HG02973 (cell line): ENCODE data around the gene PTPN9.
"Not testable (repeated sequence)": the region's sequence is repeated elsewhere in the genome, so short reads cannot be mapped to it uniquely, and the experiment has no call there.

Experiments
- ATAC-seq: cut with Tn5 transposase; IDR thresholded peaks from one replicate; pipeline ENCODE4 v1.9.1; 2021; ENCODE audit warnings: moderate library complexity; ENCODE audit not compliant: unreplicated experiment

The PTPN9 gene

DNA sequence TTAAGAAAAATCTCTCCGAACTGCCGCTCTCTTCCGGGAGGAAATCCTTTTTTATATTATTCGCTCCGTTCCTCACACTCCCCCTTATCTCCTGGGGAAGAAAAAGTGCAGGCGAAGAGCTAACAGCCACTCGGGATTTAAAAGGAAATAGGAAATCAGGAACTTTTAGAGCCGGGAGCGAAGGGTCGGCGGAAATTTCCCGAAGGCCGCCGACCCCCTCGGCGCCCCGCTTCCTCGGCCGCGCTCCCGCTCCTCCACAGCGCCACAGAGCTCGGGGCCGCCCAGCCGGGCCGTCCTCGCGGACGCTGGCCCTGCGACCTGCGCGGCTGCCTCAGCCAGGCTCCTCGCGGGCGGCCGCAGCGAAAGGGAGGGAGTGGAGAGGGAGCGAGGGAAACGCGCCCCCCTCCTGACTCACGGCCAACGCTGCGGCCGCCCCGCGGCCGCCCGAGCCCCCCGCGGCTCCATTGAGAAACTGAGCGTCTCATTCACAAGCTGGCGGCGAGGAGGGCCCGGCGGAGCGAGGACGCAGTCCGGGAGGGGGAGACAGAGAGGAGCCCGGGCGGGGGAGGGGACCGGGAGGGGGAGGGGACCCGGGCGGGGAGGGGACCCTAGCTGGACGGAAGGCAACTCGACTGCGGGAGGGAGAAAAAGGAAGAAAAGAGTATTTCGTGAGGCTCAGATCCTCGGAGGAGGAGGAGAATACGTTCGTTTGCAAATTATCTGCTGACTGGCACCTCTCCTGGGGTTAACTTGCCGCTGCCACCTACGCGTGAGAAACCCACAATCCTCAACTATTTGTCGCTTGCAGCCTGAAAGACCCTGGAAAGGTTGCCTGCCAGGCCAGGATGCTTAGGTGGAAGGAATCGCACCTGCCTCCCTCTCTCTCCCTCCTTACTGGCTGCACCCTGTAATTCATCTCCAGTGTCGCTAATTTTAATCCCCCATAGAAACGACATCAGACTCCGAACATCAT, at the start of gene PTPN9:
TSS of gene PTPN9 (minus strand) at position 368 of the 973 bp plus-strand sequence. CDS start 539 bp downstream, outside the sequence.
- peak; percentile 62 for ATAC-seq

DNA sequence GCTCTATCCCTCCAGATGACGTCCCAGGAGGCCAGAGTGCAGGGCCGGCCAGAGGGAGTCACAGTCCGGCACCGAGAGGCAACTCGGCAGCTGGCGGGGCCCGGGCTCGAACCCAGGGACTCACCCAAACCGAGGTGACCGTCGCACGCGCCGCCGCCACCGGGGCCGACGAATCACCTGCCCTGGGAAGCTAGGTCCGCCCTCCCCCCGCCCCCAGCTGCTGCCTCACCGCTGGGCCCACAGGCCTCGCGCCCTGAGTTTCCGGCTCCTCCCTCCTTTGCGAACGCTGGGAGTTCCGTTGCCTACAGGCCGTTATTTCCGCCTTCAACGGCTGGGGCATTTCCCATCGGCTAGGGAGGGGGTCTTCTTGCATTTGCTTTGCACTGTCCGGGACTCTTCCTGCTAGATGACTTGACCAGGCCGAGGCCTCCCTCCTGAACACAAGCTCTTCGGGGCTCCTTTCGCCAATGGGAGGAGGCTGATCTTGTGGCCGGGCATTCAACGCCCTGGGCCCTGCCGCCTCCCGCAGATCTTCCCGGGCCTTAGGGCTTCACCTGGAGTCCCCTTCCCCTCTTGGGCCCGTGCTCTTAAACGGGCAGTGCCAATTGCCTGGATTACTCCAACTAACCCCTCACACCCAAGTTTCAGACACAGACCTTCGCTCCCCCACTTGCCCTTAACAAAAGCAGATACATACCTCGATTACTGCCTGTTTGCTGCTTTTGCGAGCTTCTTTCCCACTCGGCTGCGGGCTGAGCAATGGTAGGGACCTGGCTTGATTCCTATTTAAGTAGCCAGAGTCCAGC, 46.6 kb upstream of the PTPN9 start, which contains the start of gene SNUPN:
TSS of gene SNUPN (minus strand) at position 184 of the 806 bp plus-strand sequence. CDS start 4,674 bp downstream, outside the sequence.
- ATAC-seq = peak; percentile 67

DNA sequence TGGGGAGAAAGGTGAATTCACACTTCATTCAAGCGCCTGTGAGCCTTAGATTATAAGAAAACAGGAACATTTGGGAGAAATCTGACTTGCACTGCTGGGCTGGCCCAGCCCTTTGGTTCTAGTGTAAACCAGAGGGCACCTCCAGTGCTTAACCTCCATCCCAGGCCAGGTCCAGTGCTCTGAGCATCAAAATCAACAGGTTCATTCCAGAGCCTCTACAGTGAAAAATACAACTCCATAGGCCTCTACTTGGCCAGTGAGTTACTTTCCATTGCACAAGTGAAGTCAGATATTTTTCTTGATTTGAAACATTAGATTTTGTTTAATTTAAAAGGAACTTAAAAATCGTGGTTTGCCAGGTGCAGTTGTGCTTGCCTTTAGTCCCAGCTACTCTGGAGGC, 43.4 kb upstream of the PTPN9 start:
- no peak for ATAC-seq

DNA sequence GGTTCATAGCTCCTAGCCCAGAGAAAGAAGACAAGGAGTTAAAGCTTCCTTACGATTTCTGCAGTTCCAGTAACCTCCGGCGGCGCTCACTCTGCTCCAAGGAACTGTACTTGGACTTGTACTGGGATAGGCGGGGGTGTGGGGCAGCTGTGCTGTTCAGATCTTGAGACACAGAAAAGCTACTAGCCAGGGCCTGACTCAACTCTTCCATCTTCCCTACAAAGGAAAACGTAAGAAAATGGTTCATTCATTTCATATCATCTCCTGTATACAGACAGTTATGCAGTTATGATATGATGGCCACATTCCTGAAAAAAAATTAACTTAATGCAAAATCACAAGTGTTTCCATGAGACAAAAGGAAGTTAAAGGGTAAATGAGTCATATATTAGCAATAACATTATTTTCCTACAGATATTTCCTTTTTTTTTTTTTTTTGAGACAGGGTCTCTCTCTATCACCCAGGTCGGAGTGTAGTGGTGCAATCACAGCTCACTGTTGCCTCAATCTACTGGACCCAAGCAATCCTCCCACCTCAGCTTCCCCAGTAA, 41.8 kb upstream of the PTPN9 start:
- no peak for ATAC-seq

DNA sequence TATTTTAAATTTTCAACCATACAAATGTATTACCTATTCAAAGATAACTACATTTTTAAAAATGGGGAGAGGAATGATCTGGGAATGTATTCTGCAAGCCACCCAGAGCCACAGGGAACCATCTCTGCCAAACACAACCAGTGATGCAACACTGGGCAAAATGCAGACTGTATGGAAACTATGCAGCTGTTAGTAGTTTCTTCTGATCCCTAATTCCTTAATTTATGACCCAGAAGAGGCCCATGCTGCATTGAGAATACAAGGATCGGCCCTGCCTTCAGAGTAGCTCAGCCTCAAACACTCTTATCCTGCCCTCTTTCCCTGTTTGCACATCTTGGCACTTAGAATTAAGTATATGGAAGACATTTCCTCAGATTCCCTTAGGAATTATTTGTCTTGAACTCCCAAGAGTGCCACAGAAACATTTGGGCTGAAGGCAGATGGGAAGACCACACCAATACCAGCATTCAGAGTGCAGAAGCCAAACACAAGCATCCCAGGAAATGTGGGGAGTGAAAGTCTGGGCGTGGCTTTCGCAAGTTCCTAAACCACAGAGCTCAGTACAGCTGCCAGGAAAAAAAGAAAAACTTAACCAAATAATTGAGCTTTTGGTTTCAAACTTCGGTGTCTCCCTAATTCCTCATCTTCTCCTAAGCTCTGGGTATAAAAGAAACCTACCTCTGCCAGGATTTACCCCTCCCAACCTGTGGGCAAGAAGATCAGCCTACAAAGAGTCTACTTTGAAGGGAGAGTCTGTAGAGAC, 41.1 kb upstream of the PTPN9 start:
- no peak for ATAC-seq

DNA sequence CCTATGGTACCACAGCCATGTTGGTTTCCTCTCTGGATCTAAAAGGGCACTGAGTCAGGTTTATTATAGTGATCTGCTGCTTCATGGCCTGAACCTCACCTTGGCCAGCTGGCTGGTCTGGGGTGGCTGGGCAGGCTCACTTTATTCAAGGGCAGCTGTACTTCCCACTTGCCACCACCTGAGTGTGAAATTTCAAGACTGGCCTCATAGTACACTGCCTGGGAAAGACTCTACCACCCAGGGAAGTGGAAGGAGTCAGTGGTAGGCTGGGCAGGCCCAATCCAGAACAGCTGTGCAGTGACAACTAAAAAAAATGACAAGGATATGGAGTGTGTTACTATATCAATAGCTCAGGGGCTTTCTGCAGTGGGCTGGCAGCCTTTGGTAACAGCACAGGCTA, 37.7 kb upstream of the PTPN9 start:
- ATAC-seq = no peak

DNA sequence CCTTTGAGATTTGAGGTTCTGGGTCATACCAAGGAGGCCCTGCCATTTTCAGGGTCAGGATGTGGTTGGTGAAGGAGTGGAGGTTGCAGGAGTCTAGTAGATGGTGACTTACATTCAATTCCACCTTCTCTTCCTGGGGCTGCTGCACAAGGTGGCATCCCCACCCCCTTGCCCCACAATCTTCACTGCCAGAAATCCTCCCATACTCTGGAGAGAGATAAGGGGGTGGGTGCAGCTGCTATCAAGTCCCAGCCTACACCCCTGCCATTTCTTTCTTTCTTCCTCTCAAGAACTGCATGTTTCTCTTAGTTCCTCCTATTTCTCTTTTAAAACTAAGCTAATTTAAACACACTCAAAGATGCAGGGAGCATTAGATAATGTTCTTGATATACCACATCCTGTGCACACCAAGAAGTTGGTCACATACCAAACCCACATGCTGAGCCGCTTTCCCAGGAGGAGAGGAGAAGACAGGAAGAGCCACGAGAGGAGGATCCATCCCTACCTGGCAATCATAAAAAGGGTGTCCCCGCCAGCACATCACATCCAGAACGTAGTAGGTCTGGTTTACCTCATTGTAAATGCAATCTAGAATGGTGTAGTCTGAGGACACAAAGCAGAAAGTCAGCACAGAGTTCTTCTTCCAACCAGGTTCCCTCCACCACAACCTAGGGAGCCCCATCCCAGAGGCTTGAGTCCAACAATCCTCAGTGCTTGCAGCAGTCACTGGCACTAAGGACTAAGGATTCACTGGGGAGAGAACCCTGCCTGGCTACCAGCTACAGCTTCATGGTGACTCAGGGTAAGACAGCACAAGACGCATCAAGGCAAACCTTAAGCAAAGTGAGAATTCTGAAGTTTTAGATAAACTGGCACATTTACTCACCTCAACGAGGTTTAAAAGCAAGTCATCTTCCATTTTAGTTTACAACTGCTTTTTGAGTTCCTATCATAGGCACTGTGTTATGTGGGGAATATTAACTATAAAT, 27.9 kb upstream of the PTPN9 start:
- ATAC-seq = no peak

DNA sequence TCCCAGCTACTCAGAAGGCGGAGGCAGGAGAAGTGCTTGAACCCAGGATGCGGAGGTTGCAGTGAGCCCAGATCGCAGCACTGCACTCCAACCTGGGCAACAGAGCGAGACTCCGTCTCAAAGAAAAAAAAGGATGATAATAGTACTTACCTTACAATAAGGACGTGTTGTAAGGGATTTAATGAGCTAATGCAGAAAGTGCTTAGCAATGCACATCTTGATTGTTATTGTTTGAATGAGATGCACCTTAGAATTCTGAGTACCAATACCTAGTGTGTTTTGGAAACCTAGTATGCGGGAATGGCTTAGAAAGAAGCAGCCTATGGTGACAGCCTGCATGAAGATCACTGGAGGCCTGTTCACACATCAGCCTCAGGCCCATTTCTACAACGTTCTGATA, 26.9 kb upstream of the PTPN9 start:
- ATAC-seq = no peak

DNA sequence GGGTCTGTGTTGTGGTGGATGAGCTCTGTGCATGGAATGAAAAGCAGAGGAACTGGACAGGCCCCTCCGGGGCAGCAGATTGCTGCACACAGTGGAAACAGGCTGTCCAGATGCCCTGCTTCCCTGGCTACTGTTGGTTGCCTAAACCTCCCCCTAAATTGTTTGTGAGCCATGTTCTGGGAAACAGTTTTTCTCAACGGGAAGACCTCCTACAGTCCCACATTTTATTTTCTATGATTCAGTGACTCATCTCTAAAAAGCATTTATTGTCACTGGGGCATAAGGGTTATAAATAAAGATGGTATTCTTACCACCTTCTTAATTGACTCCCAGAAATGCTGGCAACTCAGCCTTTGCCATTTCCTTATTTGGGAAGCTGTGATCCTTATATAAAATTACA, 20.3 kb upstream of the PTPN9 start:
- no peak for ATAC-seq

DNA sequence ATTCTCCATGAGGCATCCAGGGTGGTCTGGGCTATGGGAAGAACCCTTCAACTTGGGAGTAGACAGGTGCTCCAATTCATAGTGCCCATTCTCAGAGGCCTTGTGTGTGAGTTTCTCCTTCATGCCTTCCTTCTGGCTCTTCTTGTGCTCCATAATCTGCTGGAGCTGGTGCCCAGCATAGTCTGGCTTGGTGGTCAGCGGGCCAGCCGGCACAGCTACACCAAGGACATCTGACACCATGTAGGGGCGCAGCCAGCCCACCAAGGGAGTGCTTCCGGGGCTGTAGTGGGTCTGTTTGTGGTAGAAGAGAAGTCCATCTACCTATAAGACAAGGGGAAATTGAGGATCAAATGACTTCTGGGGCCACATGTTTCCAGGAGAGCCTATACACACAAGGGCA, 19.2 kb upstream of the PTPN9 start:
- ATAC-seq = no peak

DNA sequence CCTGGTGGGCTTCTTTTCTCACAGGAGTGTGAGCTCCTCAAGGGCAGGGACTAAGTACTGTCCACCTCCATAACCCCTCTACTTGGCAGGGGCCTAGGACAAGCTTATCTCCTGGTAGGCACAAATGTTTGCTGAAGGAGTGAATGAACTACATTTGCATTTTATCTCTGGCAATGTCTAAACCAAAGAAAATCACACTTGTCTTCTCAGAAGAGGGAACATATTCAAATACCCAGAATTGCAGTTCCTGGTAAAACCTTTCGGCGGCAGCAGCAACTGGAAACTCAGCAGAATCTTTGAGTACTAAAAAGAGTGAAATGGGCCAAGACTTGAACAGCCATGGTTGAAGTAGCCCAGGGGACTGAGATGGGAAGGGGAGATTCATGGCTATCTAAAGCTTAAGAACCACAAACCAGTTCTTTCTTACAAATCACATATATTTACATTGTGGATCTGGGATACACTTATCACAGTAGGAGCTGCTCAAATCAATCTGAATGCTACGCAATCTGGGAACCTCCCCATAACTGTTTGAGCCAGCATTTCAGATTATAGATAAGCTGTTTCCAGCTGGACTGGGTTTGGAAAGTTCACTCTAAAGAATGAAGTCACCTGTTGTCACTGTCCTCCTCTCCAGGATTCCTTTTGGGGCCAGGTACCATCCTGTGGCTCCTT, 18.7 kb upstream of the PTPN9 start:
- no peak for ATAC-seq

DNA sequence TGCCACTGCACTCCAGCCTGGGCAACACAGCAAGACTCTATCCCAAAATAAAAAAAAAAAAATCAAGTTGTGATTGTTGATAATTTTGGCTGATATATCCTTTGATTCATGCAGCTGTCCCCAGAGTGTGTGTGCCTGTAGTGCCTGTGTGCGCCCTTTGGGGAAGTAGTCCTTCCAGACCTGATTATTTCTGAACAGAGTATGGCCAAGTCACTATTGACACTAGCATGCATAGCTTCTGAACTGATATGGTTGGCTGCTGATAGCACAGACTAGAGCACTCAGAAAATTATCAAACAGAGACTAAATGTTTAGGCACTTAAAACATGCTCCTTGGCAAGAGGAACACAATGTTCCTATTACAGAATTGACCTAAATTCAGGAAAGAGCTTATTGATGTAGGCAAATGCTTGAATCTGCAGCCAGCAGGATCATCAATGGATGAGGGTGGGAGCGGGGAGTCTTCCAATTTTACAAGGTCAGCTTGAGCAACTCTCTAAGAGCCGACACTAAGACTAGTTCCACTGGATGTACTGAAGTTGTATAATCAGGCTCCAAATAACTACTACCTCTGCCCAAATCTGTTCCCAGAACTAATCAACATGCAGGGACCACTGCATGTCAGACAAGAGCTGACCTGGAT, 17.7 kb upstream of the PTPN9 start:
- ATAC-seq = no peak

DNA sequence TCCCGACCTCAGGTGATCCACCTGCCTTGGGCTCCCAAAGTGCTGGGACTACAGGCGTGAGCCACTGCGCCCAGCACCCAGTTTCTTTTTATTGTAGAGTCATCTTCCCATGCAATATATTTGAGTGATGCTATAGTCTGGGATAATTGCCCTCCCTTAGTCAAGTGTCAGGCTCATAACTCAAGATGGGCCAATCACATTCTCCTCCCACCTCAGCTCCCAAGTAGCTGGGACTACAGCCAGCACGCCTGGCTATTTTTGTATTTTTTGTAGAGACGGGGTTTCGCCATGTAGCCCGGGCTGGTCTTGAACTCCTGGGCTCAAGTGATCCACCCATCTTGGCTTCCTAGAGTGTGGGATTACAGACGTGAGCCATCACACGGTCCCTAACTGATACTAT, 15.2 kb upstream of the PTPN9 start:
- ATAC-seq = no peak

DNA sequence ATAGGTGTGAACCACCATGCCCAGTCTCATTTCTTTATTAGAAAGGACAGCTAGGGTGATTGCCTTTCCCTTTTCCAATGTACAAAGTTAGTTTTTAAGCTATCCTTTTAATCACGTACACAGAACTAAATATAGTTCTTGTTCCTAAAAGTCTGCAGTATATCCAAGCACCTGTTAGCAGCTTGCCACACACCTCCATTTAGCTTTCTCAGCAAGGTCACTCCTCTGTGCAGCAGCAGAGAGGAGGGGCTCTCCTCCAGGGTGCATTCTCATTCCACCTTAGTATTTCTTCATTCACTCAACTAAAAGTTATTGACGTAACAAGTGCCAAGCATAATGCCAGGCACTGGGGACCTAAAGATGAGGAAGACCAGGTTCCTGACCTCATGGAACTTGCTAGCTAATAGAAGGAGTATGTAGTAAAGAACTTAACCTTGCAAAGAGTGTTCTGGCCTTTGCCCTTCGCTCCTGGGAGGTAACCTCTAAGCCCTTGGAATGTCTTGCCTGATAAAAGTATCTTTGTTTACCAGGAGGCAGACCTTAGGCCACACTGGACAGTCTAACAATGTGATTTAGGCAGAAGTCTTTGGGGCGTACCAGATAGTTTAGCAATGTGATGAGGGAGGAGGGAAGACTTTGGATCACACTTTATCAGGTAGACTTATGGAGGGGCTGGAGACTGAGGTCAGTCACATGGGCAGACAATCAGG, 12.7 kb upstream of the PTPN9 start:
- ATAC-seq = no peak

DNA sequence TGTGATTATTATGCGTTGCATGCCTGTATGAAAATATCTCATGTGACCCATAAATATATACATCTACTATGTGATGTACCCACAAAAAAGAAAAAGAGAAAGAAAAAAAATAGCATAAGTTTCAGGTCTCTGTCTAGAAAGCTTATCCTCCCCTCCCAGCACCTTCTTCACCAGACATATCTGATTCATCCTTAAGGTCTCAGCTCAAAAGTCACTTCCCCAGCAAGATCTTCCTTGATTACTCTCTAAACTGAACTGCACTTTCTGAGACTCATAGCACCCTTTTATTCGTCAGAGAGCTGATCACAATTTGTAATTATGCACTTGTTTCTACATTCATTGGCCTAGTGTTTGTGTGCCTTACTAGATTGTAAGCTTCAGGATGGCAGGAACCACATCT, 11.1 kb upstream of the PTPN9 start:
- ATAC-seq = no peak

DNA sequence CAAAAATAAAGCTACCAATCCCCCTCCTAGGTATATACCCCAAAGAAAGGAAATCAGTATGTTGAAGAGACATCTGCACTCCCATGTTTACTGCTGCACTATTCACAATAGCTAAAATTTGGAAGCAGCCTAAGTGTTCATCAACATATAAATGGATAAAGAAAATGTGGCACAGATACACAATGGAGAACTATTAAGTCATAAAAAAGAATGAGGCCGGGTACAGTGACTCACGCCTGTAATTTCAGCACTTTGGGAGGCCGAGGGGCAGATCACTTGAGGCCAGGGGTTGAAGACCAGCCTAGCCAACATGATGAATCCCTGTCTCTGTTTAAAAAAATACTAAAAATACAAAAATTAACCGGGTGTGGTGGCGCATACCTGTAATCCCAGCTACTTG, 10.0 kb upstream of the PTPN9 start:
- ATAC-seq = no peak

DNA sequence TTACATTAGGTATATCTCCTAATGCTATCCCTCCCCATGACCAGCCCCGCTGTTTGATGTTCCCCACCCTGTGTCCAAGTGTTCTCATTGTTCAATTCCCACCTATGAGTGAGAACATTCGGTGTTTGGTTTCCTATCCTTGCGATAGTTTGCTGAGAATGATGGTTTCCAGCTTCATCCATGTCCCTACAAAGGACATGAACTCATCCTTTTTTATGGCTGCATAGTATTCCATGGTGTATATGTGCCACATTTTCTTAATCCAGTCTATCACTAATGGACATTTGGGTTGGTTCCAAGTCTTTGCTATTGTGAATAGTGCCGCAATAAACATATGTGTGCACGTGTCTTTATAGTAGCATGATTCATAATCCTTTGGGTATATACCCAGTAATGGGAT, 7.3 kb upstream of the PTPN9 start:
- ATAC-seq = not testable (repeated sequence)

DNA sequence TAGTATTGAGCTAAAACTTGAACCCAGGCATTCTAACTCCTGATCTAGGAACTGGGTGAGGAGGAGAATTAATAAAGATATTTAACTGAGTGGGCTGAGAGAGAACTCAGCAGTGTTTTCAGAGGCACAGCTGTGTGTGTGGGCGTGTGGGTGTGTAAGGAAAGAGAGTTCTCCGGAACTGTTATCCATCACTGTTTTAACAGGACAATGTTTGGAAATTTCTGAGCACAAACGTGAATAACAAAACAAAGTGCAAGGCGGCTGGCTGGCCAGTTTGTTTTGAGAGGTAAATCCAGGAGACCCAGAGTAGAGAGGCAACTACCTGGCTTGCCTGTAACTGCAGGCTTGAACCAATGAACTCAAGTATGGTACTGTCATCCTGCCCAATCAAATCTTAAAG, 5.0 kb upstream of the PTPN9 start:
- no peak for ATAC-seq
